ENCODE data around the gene SPAG9. TPM values are rescaled to one million over a fixed set of nuclear protein-coding genes. Genes with fewer than 3 reads are reported as not detected.

Gene SPAG9
- total RNA-seq, 1 experiment from 2014 or later = 144 TPM

DNA sequence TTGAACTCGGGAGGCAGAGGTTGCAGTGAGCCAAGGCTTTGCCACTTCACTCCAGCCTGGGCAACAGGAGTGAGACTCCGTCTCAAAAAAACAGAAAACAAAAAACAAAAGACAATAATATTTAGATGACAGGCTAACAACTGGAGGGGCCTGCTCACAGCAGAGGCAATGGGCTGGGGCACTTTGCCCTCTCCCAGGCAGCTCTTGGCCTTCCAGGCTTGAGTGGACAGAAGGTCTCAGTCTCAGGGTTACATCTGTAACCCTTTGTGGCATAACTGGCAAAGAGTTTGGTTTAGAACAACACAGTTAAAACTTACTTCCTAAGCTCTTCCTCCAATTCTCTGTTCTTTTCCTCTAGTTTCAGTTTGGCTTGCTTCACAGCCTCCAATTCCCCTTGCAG lies 114.9 kb downstream of the SPAG9 start:
- no peak overlapping the region for H3K4me3 ChIP-seq (ENCODE audit: low read depth in 2 of 2, low read length in 2 of 2)
- ChIA-PET CTCF (no interaction called here), POLR2A (no interaction called here)
- DNase-seq (ENCODE audit: low read depth, low spot score) (no peak), ATAC-seq (no peak)
- in situ Hi-C loops (cut with HindIII; ENCODE audit: low pct_unique_long_range_greater_than_20kb, low sequenced_read_pairs) = no loop called here
- H3K4me1 ChIP-seq (ENCODE audit: control insufficient read depth, insufficient read depth, low read length) = no peaks in the 10 kb centered on the region
- no peaks in the 10 kb centered on the region for H3K27me3 ChIP-seq (ENCODE audit: control insufficient read depth, insufficient read depth, low read length)
- peaks cover 44% of the 10 kb centered on the region for H3K36me3 ChIP-seq (ENCODE audit: control insufficient read depth, insufficient read depth, low read length)
- H3K27ac ChIP-seq (ENCODE audit: low read length) = no peak overlapping the region
- intact Hi-C loops (cut with micrococcal nuclease; ENCODE audit: unreplicated experiment) = no loop called here
- H3K9me3 ChIP-seq (ENCODE audit: control insufficient read depth, insufficient read depth, low read depth, low read length) = no peaks in the 10 kb centered on the region
- TF ChIP-seq SIN3A (IDR thresholded peaks at IDR 0.05; ENCODE audit: borderline replicate concordance, insufficient read depth, low read depth, low read length) (no peak), TCF7L2 (IDR thresholded peaks at IDR 0.05; ENCODE audit: low read depth, low read length) (no peak), POLR2AphosphoS5 (IDR thresholded peaks at IDR 0.05; ENCODE audit: low read depth, low read length) (no peak), REST (IDR thresholded peaks at IDR 0.05; ENCODE audit: insufficient read depth in 1 of 2, low read depth in 2 of 2, low read length in 1 of 2) (no peak)
- TF ChIP-seq, protein P1, sequence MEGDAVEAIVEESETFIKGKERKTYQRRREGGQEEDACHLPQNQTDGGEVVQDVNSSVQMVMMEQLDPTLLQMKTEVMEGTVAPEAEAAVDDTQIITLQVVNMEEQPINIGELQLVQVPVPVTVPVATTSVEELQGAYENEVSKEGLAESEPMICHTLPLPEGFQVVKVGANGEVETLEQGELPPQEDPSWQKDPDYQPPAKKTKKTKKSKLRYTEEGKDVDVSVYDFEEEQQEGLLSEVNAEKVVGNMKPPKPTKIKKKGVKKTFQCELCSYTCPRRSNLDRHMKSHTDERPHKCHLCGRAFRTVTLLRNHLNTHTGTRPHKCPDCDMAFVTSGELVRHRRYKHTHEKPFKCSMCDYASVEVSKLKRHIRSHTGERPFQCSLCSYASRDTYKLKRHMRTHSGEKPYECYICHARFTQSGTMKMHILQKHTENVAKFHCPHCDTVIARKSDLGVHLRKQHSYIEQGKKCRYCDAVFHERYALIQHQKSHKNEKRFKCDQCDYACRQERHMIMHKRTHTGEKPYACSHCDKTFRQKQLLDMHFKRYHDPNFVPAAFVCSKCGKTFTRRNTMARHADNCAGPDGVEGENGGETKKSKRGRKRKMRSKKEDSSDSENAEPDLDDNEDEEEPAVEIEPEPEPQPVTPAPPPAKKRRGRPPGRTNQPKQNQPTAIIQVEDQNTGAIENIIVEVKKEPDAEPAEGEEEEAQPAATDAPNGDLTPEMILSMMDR (IDR thresholded peaks at IDR 0.05) = no peak
- no TSS peak for BruUV-seq (replicated peaks)

GRCh38 chr17:51004249-51004648 lies 116.4 kb downstream of the SPAG9 start:
- no peak for ATAC-seq
- H3K9me3 ChIP-seq (ENCODE audit: control insufficient read depth, insufficient read depth, low read depth, low read length) = no peaks in the 10 kb centered on the region
- no peaks in the 10 kb centered on the region for H3K27me3 ChIP-seq (ENCODE audit: control insufficient read depth, insufficient read depth, low read length)
- no peak overlapping the region for H3K4me3 ChIP-seq (ENCODE audit: low read depth in 2 of 2, low read length in 2 of 2)
- in situ Hi-C loops (cut with HindIII; ENCODE audit: low pct_unique_long_range_greater_than_20kb, low sequenced_read_pairs) = no loop called here
- no peaks in the 10 kb centered on the region for H3K4me1 ChIP-seq (ENCODE audit: control insufficient read depth, insufficient read depth, low read length)
- POLR2A ChIA-PET = interaction anchor here (0.5 to 0.7 kb wide), 3 partner anchors 148 to 276 kb away, joined by 3 to 7 read pairs (median 3); no protein-coding TSS in a partner anchor
- TF ChIP-seq, protein P1 (IDR thresholded peaks at IDR 0.05) = no peak
- TF ChIP-seq TCF7L2 (IDR thresholded peaks at IDR 0.05; ENCODE audit: low read depth, low read length) (no peak), SIN3A (IDR thresholded peaks at IDR 0.05; ENCODE audit: borderline replicate concordance, insufficient read depth, low read depth, low read length) (no peak), POLR2AphosphoS5 (IDR thresholded peaks at IDR 0.05; ENCODE audit: low read depth, low read length) (no peak)
- no peak overlapping the region for H3K27ac ChIP-seq (ENCODE audit: low read length)
- BruUV-seq (replicated peaks) = no TSS peak
- intact Hi-C loops (cut with micrococcal nuclease; ENCODE audit: unreplicated experiment) = loop anchor here (5.0 kb wide), 1 partner anchor 53 kb away; no protein-coding TSS in a partner anchor
- DNase-seq (ENCODE audit: low read depth, low spot score) = no peak
- peaks cover 55% of the 10 kb centered on the region for H3K36me3 ChIP-seq (ENCODE audit: control insufficient read depth, insufficient read depth, low read length)
- CTCF ChIA-PET = no interaction called here

Measured in Panc1 (cell line).